Activated T-helper 1 cell treated with anti-CD3 and anti-CD28 coated beads, Interleukin-2, amount 50 U/mL, for 16 hours (primary cell): ENCODE results near the gene KAT6B.
"Not testable (repeated sequence)": the region's sequence is repeated elsewhere in the genome, so short reads cannot be mapped to it uniquely, and the experiment has no call there.

ENCODE experiments used
- DNase-seq, 2 donors: peaks; one replicate each; pipeline ENCODE4 v3.0.0-alpha.2; 2020; ENCODE audit warnings: low read depth in 1 of 2, low spot score in 1 of 2

KAT6B gene

DNA sequence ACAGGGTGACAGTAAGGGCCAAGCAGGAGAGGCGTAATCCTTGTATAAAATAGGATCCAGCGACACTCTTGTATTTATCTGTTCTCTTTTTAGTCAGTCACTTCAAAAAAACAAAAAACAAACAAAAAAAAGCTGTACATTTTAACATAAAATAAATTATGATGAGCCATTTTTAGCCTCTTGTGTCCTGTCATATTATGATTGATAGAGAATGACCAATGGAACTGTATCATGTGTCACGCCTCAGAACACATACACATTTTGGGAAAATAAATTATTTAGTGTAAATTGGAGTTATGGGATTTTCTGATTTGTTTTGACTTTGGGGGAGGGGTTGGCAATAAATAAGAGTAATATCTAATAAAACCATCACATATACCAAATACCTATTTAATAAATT is 205.7 kb downstream of the KAT6B start:
- DNase-seq: no peak

DNA sequence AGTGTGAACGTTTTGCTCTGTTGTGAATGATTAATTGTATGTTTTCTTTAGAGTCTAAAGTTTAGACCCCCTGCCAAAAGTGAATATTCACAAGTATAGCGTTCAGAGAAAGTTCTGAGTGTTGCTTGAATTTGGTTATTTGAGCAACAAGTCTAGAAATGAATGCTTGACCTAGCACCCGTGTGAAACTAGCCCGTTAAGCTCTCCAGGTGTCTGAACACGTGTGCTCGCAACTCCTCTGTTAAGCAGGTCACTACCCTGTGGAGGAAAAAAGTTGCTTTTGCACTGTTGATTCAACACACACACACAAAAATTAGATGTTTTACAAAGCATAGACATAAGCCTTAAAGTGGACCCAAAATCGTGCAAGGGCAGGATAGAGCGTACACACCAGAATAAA is 206.4 kb downstream of the KAT6B start:
- DNase-seq: no peak

GRCh38 chr10:75033399-75034130 is 207.2 kb downstream of the KAT6B start:
- no peak for DNase-seq

- peak in 1 of 2 donors; percentile 14 for DNase-seq
Measured at GRCh38 chr10:75034131-75034512, 207.7 kb downstream of the KAT6B start.

DNA sequence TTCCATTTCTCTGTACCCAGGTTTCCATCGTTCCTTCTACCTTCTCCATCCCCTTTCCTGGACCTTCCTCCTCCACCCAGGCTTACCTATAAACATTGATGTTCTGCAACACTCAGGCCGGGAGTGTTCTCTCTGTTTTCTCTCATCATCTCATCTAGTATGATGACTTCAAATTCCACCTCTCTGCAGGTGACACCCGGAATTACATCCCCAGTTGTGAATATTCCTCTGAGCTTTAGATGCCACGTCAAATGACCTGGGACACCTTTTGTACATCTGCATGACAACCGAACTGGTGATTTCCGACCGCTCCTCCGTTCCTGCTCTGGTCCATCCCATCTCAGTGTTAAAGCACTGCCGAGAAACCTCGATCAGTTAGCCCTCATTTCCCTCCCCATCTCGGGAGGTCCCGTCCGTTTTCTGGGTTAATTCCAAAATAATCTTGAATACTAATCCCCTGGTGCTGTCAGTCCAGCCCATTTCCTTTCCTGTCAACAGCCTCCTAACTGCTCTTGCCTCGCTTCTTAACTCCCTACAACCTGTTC is 208.4 kb downstream of the KAT6B start:
- DNase-seq: no peak

- DNase-seq: no peak
Measured at GRCh38 chr10:75035975-75036708, 209.7 kb downstream of the KAT6B start.

GRCh38 chr10:75037171-75038153 is 211.1 kb downstream of the KAT6B start:
- DNase-seq: no peak

GRCh38 chr10:75038335-75038734 is 211.9 kb downstream of the KAT6B start:
- DNase-seq: no peak

GRCh38 chr10:75040576-75040975 is 214.2 kb downstream of the KAT6B start:
- DNase-seq: no peak

DNA sequence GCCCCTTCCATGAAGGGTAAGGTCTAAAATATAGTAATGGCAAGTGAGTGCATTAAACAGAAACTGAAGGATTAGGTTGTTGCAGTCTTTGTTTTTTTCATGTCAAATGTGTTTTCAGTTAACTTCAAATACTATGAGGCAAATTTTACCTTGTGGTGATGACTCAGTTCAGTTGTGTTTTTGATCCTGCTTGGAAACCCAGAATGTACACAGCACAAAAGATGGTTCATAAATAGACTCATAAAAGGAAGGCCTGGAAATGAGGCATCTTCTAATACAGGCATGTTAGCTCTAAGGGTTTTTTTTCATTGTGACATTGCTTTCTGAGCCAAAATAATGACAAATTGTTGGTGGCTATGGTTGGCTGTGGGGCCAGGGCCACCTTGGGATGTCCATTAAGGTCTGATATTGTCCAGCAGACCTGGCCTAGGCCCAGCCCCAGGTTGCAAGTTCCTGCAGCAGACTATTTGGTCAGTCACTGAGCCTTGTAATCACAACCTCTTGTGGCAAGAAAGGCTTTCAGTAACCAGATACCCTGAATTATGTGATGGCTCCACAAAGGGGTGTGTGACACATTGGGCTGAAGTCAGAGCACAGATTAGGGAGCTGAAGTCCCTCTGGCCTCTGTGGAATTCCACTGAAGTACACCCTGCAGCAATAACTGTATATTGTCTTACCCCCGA is 216.0 kb downstream of the KAT6B start:
- DNase-seq: no peak

DNA sequence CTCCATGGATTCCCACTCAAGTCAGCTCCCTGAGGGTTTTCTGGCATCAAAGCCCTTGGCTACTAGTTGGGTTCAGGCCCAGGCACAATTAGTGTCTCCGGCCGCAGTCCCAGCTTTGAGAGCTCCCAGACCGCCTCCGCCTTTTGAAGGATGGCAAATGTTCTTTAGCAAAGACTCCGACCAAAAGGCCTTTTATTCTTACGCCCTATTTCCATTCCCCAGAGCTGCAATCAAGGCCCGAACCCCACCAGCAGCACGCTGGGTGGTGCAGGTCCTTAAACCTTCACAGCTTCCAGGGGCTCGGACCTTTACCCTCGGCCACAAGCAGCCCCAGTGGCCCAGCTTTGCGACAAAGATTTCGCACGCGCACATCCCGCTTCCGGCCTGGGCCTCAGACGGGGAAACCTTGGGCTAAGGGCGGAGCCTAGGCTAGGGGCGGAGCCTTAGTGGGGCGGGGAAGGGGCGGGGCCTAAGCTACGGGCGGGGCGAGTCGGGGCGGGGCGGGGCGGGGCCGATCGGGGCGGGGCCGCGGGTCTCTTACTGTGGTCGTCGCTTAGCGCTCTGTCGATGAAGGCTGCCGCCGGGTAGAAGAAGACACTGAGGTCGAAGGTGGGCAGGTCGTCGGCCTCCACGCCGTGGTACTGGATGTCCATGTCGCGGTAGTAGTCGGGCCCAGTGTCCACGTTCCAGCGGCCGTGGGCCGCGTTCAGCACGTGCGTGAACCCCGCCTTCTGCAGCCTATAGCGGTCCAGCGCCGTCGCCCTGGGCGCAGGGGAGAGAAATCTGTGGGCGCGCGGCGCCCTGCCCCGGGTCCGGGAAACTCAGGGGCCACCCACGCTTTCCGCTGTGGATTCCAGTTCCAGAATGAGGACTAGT is 217.1 kb downstream of the KAT6B start:
- peak in 1 of 2 donors; percentile 41 for DNase-seq

GRCh38 chr10:75048669-75049098 is 222.3 kb downstream of the KAT6B start:
- DNase-seq: no peak

DNA sequence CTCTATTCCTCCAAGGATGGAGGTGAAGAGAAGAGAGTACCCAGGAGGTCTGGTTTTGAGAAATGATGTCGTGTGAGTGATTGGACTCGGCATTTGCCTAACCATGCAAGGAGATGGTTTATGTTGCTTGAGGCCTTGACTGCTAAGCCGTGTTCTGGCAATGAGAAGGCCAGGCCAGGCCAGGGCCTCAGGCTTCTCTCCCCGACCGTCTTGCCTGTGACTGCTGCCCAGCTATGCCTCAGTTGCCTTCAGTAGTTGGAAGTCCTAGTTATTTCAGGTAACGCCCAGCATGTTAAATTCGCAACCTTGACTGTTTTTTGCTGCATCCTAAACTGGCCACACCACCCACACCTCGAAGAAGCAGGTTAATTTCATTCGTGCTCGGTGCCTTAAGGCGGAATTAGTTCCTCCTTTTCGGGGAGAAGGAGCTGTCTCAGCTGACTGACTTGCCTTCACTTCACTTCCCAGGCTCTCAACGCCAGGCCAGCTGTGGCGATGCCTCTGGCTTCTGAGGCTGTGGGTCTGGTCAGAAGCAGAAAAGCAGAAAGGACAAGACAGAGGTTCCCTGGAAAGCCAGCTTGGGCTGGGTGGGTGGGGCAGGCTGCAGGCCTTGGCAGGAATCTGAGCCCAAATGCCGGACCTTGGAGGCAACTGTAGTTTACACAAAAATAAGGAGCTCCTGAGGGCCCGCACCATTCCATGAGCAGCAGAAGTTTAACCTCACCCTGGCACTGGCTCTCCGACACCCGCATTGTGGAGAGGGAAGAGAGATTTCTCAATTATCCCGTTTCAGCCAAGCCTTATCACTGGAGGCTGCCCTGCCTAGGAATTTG is 223.1 kb downstream of the KAT6B start:
- DNase-seq: no peak

- no peak for DNase-seq
Measured at GRCh38 chr10:75050149-75050919, 223.9 kb downstream of the KAT6B start.

DNA sequence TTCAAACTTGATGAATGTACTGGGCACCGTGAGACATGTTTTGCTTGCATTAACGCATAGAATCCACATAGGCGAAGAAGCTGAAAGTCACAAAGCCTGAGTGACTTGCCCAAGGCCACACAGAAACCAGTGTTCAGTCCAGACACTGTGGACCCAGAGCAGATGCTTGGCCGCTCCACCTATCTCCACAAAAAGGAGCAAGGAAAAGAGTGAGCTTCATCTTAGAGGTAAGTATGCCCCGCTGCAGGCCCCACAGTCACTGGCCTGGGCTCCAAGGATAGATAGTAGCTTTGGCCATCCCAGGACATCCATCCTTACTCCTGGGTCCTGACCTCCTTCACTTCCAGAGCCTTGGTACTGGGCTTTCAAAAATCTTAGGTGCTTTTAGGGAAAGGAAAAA is 224.9 kb downstream of the KAT6B start:
- no peak for DNase-seq

DNA sequence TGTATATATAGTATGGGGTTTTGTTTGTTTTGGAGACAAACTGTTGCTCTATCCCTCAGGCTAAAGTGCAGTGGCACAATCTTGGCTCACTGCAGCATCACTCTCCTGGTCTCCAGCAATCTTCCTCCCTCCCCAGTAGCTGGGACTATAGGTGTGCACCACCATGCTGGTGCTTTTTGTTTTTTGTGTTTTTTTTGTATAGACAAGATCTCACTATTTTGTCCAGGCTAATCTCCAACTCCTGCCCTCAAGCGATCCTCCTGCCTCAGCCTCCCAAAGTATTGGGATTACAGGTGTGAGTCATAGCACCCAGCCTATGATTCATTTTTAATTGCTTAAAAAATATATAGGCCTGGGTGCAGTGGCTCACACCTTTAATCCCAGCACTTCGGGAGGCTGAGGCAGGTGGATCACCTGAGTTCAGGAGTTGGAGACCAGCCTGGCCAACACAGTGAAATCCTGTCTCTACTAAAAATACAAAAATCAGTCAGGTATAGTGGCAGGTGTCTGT is 229.6 kb downstream of the KAT6B start:
- DNase-seq: not testable (repeated sequence)

- no peak for DNase-seq
Measured at GRCh38 chr10:75057680-75058079, 231.3 kb downstream of the KAT6B start.

GRCh38 chr10:75058161-75058560 is 231.8 kb downstream of the KAT6B start:
- no peak for DNase-seq
